Germinal center (tissue), 1 donor: ENCODE results near the gene PAQR8.
"Not testable (repeated sequence)": the region's sequence is repeated elsewhere in the genome, so short reads cannot be mapped to it uniquely, and the experiment has no call there.

ENCODE experiments used
- DNase-seq: peaks from one replicate; pipeline ENCODE4 v3.0.0; 2012; ENCODE audit warnings: mixed read lengths, low spot score

PAQR8 gene

GRCh38 chr6:52377538-52378221 is 15.7 kb downstream of the PAQR8 start:
- no peak for DNase-seq

- no peak for DNase-seq
These were observed 19.3 kb downstream of the PAQR8 start for GRCh38 chr6:52381249-52381648.

DNA sequence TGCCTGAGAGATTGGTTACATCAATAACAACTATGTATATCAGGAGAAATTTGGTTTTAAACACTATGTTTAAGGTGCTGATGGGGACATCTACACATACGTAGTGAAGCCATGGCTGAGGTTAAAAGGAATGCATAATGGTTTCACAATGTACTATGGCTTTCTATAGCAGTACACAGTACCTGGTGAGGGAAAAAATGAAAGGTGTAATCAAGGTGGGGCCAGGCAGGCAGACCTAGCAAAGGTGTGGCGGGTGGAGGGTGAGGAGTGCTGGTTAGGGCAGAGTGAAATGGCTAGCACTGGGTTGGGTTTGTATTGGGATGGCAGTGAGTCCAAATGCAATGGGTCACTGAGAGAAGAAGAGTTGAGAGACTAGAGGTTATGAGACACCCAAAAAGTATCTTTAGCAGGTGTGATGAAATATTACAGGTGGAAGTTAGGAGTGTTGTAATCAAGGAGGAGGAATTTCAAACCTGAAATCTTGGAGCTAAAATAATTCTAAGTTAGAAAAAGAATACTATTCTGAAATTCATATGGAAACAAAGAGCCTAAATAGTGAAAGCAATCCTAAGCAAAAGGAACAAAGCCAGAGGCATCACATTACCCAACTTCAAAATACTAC is 22.3 kb downstream of the PAQR8 start:
- DNase-seq = no peak

DNA sequence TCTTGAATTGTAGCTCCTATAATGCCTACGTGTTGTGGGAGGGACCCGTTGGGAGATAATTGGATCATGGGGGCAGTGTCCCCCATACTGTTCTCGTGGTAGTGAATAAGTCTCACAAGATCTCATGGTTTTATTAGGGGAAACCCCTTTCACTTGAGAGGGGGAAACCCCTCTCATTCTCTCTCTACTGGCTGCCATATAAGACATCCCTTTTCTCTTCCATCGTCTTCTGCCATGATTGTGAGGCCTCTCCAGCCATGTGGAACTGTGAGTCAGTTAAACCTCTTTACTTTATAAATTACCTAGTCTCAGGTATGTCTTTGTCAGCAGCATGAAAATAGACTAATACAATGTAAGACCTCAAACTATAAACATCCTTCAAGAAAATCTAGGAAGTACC is 23.1 kb downstream of the PAQR8 start:
- DNase-seq = no peak

DNA sequence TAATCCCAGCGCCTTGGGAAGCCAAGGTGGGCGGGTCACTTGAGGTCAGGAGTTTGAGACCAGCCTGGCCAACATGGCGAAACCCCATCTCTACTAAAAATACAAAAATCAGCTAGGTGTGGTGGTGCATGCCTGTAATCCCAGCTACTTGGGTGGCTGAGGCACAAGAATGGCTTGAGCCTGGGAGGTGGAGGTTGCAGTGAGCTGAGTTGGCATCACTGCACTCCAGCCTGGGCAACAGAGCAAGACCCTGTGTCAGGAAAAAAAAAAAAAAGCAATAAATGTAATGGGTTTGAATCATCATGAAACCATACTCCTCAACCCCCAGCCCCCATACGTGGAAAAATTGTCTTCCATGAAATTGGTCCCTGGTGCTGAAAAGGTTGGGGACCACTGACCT is 26.2 kb downstream of the PAQR8 start:
- not testable (repeated sequence) for DNase-seq

GRCh38 chr6:52388790-52389189 is 26.8 kb downstream of the PAQR8 start:
- no peak for DNase-seq

GRCh38 chr6:52389264-52389625 is 27.3 kb downstream of the PAQR8 start:
- DNase-seq = no peak

DNA sequence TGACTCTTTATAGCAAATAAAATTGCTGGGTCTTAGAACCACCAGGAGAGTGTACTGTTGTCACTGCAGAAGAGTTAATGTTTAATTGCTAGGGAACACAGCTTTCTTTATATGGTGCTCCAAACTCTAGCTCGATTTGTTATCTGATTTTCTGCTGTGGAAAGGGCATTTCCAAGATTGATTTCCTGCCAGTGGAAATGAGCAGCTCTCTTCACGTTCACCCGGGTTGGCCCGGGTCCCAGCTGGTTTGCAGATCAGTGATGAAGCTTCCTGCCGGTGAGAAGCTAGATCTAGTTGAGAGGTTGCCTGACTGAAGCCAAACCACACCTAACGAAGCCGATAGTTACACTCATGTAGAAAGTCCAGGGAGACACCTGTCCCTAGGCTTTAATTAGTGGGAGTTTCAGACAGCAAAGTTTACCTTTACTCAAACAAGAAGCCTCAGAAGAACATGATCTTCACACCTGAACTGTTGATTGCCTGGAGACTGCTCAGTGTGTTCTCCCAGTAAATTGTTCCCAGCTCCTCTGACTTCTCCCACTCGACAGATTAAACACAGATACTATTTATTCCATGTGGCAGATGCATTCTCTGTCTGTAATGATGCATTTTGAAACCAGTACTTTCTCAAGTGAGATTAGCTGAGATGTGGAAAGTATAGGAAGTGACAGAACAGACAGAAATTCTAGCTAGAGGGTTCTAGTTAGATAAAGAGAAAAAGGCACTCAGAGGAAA is 27.8 kb downstream of the PAQR8 start:
- peak; percentile 20 for DNase-seq

GRCh38 chr6:52390361-52390727 is 28.4 kb downstream of the PAQR8 start:
- peak; percentile 37 for DNase-seq

DNA sequence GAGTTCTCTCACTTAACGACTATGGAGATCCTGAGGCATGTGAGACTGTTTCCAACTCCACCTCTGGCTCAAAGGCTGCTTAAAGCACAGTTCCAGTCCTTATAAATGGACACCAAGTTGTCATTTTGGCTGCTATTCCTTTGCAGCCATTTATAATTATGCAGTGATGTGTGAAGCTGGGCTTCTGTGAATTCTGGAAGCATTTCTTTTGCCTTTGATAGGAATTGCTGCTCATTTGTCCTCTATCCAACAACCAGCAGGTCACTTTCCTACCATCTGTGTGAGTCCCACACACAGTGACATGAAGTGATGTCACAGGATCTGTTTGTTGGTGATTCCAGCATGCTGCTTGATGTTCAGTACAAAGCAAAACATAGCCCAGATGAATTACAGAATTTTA is 29.6 kb downstream of the PAQR8 start:
- DNase-seq = no peak

- no peak for DNase-seq
These were observed 31.0 kb downstream of the PAQR8 start for GRCh38 chr6:52392944-52393343.

DNA sequence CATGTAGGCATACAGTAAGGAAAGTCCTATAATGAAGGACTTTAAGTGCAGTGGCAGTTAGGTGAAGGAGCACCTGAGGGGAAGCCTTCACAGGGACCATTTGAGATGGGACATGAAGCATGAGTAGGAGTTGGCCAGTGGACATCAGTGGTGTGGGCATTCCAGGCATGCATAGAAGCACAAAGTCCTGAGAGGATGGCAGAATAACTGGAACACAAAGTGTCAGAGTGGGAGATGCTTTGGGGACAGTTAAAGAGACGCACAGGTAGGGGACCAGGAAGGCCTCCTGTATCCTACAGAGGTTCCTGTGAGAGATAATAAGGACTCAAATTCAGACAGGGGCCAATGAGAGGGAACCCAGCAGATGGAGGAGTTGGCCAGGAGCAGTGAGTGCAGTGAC is 31.8 kb downstream of the PAQR8 start:
- DNase-seq = no peak

GRCh38 chr6:52394251-52394666 is 32.3 kb downstream of the PAQR8 start:
- no peak for DNase-seq

DNA sequence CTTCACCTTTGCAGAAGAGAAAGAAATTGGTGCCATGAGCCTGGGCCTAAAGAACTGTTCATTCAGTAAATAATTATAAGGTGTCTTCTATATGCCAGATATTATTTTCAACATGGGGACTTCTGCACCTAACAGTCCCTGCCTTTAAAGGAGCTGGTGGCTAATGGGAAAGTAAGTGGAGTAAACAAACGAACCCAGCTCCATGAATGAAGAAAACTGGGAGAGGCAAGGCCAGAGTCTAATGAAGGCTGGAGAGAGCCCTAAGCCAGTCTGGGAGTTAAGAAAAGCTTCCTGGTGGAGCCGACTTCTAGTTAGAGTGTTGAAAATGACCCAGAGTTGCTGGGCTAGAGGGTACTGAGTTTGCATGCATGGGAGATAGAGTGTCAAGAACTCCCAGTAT is 34.0 kb downstream of the PAQR8 start:
- no peak for DNase-seq

DNA sequence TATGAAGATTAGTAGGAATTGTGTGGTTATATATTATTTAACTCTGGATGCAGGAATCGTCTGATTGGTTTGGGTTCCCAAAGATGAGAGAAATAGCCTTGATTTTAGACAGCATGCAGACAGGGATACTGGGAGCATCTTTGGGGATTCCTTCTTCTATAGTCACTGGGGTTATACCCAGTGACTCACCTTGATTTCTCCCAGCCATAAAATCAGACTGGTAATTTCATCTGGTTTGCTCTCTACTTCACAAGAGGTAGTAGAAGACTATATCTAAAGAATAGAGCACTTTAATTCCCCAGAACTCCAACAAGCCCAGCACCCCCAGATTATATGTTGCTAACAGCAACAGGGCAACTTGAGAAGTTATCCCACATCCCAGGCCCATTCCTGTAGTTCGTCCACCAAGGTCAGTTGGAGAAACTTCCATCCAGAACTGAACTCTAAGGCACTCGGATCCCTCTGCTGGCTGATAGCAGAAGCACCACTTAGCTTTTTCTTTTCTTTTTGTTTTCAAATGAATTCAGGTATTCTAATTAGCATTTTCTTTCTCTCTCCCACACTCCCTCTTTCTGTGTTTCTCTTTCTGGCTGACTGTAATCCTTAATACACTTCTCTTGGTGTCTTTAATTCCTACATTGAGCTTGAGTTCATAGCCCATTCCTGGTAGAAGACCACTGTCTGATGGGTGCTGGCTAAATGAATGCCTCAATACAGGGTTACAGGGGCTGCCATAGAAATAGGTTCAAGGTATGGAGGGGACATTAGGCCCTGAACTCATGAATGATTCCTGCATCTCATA is 37.8 kb downstream of the PAQR8 start:
- peak; percentile 36 for DNase-seq

DNA sequence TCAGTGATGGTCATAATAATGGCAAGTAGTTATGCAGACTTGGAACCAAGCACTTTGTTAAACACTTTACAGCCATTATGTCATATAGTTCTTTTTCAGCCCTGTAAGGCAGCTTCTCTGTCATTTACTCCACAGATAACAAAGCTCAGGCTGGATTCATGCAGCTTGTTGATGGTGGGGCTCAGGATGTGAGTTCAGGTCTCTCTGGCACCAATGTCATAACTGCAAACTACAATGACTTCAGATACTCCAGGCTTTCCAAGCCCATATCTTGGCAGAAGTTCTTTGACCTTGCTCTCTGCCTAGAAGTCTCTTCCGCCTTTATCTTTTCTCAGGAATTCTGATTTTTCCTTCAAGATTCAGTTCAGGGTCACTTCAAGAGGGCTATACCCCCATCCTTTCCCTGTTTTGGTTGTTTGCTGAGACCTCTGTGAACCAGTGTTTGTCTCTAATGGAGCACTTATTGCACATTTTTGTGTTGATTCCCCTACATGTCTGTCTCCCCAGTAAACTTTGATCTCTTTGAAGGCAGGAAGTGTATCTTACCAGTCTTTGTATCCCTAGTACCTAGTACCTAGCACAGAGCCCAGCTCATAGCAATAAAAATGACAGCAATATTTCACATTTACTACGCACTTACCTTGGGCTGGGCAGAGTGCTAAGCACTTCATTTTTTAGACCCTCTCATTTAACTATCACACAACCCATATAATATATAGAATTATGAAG is 38.5 kb downstream of the PAQR8 start:
- DNase-seq = no peak

- DNase-seq = no peak
These were observed 41.1 kb downstream of the PAQR8 start for GRCh38 chr6:52403086-52403485.

GRCh38 chr6:52403627-52404026 is 41.7 kb downstream of the PAQR8 start:
- no peak for DNase-seq

- DNase-seq = no peak
These were observed 43.3 kb downstream of the PAQR8 start for GRCh38 chr6:52405243-52405642.

DNA sequence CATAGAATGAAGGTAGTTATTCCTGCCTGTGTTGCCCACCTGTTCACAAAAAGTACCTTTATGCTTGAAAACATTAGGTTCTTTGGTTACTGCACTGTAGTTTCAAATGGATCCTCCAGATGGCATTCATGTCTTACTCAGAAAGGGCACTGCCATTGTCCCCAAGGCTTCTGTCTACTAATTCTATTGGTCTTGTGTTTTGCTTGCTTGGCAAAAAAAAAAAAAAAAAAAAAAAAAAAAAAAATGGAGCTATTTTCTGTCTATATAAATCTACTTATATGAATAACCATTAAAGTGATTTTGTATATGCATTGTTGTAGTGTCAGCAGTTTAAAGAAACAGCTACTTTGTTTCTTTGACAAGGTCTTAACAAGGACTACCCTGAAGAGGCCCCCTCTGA is 45.5 kb downstream of the PAQR8 start:
- peak; percentile 63 for DNase-seq

- DNase-seq = no peak
These were observed 47.5 kb downstream of the PAQR8 start for GRCh38 chr6:52409499-52409898.

DNA sequence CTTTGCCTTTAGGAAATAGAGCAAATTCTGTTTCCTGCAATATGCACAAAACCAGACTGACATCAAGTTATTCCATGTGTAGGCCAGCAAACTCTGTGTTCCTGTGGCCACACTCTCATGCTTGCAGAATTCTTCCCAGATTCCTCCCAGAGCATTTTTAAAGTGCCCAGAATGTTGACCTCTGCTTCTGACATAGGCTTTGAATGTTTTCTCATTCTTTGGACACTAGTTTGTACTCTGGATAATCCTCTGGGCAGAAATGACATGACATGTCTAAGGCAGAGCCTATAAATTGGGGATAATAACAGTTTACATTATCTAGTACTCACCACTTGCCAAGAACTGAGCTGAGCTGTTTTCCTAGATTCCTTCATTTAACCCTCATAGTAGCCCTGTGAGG is 49.0 kb downstream of the PAQR8 start:
- no peak for DNase-seq
